ENCODE measurements around the gene CBY2. TPM values are rescaled to one million over a fixed set of nuclear protein-coding genes. Genes with fewer than 3 reads are reported as not detected.

Gene CBY2
- total and polyA plus RNA-seq, 3 experiments from 2014 or later: not detected

GRCh38 chr13:45670189-45670885 is 31.8 kb upstream of the CBY2 start:
- Mint-ChIP-seq H3K9me3 (peaks cover 0 to 2% (median 0%) of the 10 kb centered on the region in 5 donors), H3K36me3 (peaks cover 0 to 4% (median 0%) of the 10 kb centered on the region in 3 donors), H3K27me3 (peaks cover 5% of the 10 kb centered on the region in 2 donors), H3K4me3 (peak overlapping the region in 4 of 7 donors; percentile 0 to 54 (median 42)), H3K27ac (peak overlapping the region in 2 of 8 donors; percentile 56 to 78), H3K4me1 (peaks cover 7 to 12% (median 7%) of the 10 kb centered on the region in 3 donors)
- no peak overlapping the region for H3K27ac ChIP-seq (ENCODE audit: low read depth, low read length)
- no peaks in the 10 kb centered on the region for H3K9me3 ChIP-seq (ENCODE audit: low read length)
- no peaks in the 10 kb centered on the region for H3K4me1 ChIP-seq (ENCODE audit: insufficient read depth, low read length)
- CTCF ChIA-PET: no interaction called here
- no peaks in the 10 kb centered on the region for H3K27me3 ChIP-seq (ENCODE audit: insufficient read depth, low read length, poor library complexity, severe bottlenecking)
- no peaks in the 10 kb centered on the region for H3K36me3 ChIP-seq (ENCODE audit: insufficient read depth, low read length)
- DNase-seq: no peak
- no peak overlapping the region for H3K4me3 ChIP-seq (ENCODE audit: low read length)
- POLR2A ChIA-PET: no interaction called here

DNA sequence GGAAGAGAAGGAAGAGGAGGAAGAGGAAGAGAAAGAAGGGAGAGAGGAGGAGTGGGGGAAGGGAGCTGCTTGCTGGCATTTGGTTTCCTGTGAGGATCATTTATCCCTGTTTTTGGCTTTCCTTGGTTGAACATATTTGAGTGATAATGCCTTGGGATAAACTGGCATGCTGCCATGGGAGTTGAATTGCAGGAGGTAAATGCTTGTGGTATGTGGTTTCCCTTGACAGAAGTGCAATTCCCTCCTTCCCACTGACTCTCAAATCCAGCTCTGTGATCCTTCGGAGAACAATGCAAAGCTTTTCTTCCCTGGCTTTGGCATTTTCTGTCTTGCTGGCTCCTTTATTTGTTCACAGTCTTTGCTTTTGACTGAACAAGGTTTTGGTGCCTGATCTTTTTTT is 27.2 kb upstream of the CBY2 start:
- peaks cover 3 to 8% (median 4%) of the 10 kb centered on the region in 3 donors for H3K4me1 Mint-ChIP-seq
- ChIA-PET POLR2A (no interaction called here), CTCF (no interaction called here)
- no peak overlapping the region for H3K4me3 Mint-ChIP-seq
- Histone ChIP-seq H3K4me1 (ENCODE audit: insufficient read depth, low read length) (no peaks in the 10 kb centered on the region), H3K27me3 (ENCODE audit: insufficient read depth, low read length, poor library complexity, severe bottlenecking) (no peaks in the 10 kb centered on the region), H3K4me3 (ENCODE audit: low read length) (no peak overlapping the region), H3K9me3 (ENCODE audit: low read length) (no peaks in the 10 kb centered on the region), H3K36me3 (ENCODE audit: insufficient read depth, low read length) (no peaks in the 10 kb centered on the region), H3K27ac (ENCODE audit: low read depth, low read length) (no peak overlapping the region)
- no peak overlapping the region for H3K27ac Mint-ChIP-seq
- H3K27me3 Mint-ChIP-seq: peaks cover 4 to 9% of the 10 kb centered on the region in 2 donors
- no peaks in the 10 kb centered on the region for H3K36me3 Mint-ChIP-seq
- no peaks in the 10 kb centered on the region for H3K9me3 Mint-ChIP-seq
- no peak for DNase-seq

DNA sequence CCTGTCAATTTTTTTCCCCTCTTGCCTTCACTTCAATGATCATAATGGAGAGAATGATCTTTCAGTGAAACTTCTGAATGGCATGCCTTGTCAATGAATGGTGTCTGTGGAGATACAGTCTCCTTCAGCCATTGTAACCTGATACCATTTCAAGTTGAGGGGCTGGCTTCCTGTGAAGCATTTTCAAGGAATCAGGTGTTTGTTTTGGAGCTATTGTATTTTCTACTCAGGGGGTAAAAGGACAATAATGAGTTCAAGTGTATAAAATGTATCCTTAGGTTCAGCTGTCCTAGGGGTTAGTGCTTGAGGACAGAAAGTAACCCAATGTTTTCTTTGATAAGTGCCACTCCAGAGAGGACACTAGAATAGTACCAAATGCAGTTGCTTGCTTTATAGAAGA is 23.8 kb upstream of the CBY2 start:
- no peaks in the 10 kb centered on the region for H3K4me1 Mint-ChIP-seq
- no peaks in the 10 kb centered on the region for H3K36me3 Mint-ChIP-seq
- no peak for DNase-seq
- no peaks in the 10 kb centered on the region for H3K4me1 ChIP-seq (ENCODE audit: insufficient read depth, low read length)
- H3K4me3 Mint-ChIP-seq: no peak overlapping the region
- no peaks in the 10 kb centered on the region for H3K9me3 Mint-ChIP-seq
- H3K4me3 ChIP-seq (ENCODE audit: low read length): no peak overlapping the region
- H3K27me3 ChIP-seq (ENCODE audit: insufficient read depth, low read length, poor library complexity, severe bottlenecking): no peaks in the 10 kb centered on the region
- CTCF ChIA-PET: no interaction called here
- POLR2A ChIA-PET: no interaction called here
- no peak overlapping the region for H3K27ac ChIP-seq (ENCODE audit: low read depth, low read length)
- no peaks in the 10 kb centered on the region for H3K9me3 ChIP-seq (ENCODE audit: low read length)
- peaks cover 6 to 9% of the 10 kb centered on the region in 2 donors for H3K27me3 Mint-ChIP-seq
- no peaks in the 10 kb centered on the region for H3K36me3 ChIP-seq (ENCODE audit: insufficient read depth, low read length)
- no peak overlapping the region for H3K27ac Mint-ChIP-seq

- H3K4me1 ChIP-seq (ENCODE audit: insufficient read depth, low read length): no peaks in the 10 kb centered on the region
- Mint-ChIP-seq H3K36me3 (no peaks in the 10 kb centered on the region), H3K4me3 (no peak overlapping the region), H3K27me3 (peaks cover 4 to 7% of the 10 kb centered on the region in 2 donors), H3K4me1 (no peaks in the 10 kb centered on the region), H3K27ac (no peak overlapping the region), H3K9me3 (no peaks in the 10 kb centered on the region)
- ChIA-PET POLR2A (no interaction called here), CTCF (no interaction called here)
- H3K4me3 ChIP-seq (ENCODE audit: low read length): no peak overlapping the region
- no peaks in the 10 kb centered on the region for H3K27me3 ChIP-seq (ENCODE audit: insufficient read depth, low read length, poor library complexity, severe bottlenecking)
- no peak overlapping the region for H3K27ac ChIP-seq (ENCODE audit: low read depth, low read length)
- H3K9me3 ChIP-seq (ENCODE audit: low read length): no peaks in the 10 kb centered on the region
- H3K36me3 ChIP-seq (ENCODE audit: insufficient read depth, low read length): no peaks in the 10 kb centered on the region
- DNase-seq: no peak
These were observed 21.0 kb upstream of the CBY2 start for GRCh38 chr13:45681113-45681512.

DNA sequence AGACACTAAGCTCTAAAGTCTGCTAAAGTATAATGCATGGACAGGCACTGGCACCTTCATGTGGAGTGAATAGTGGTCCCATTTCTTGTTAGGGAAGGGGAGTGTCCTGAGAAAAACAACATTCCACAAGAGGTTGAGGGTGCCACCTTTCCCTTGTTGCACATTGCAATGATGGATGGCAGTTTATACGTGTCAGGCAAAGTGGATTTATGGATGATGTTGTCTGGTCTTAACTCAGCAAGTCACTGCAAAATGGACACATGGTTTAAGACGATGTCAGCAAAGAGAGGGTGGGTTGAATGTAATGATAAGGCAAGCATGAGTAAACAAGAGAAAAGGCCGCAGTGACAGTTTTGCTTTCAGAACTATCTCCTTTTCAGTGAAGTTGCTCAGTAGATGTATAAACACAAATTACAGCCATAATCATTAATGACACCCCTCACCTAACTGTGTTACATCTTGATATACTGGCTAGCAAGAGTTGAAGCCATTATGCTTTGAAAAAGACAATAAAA is 19.6 kb upstream of the CBY2 start:
- H3K4me3 ChIP-seq (ENCODE audit: low read length): no peak overlapping the region
- CTCF ChIA-PET: no interaction called here
- H3K36me3 ChIP-seq (ENCODE audit: insufficient read depth, low read length): no peaks in the 10 kb centered on the region
- POLR2A ChIA-PET: no interaction called here
- no peaks in the 10 kb centered on the region for H3K27me3 ChIP-seq (ENCODE audit: insufficient read depth, low read length, poor library complexity, severe bottlenecking)
- H3K36me3 Mint-ChIP-seq: no peaks in the 10 kb centered on the region
- no peak overlapping the region for H3K4me3 Mint-ChIP-seq
- H3K4me1 Mint-ChIP-seq: no peaks in the 10 kb centered on the region
- H3K4me1 ChIP-seq (ENCODE audit: insufficient read depth, low read length): no peaks in the 10 kb centered on the region
- no peak overlapping the region for H3K27ac ChIP-seq (ENCODE audit: low read depth, low read length)
- H3K27ac Mint-ChIP-seq: no peak overlapping the region
- no peak for DNase-seq
- H3K9me3 ChIP-seq (ENCODE audit: low read length): no peaks in the 10 kb centered on the region
- no peaks in the 10 kb centered on the region for H3K9me3 Mint-ChIP-seq
- H3K27me3 Mint-ChIP-seq: peaks cover 4 to 7% of the 10 kb centered on the region in 2 donors

DNA sequence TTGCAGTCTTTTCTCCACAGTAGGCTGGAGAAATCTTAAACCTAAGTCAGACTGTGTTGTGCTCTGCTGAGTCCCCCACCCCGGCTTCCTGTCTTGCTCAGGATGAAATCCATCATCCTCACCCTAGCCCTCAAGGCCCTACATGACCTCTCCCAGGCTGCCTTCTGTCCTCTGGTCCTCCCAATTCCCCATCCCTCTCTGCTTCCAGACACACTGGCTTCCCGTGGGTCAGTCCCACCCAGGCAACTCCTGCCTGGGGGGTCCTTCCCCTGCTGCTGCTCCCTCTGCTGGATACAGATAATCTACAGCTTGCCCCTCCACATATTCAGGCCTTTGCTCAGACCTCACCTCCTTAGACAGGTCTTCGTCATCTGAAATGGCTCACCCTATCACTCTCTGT is 18.4 kb upstream of the CBY2 start:
- H3K27me3 Mint-ChIP-seq: peaks cover 4 to 10% of the 10 kb centered on the region in 2 donors
- no peak overlapping the region for H3K27ac Mint-ChIP-seq
- no peaks in the 10 kb centered on the region for H3K9me3 Mint-ChIP-seq
- no peaks in the 10 kb centered on the region for H3K36me3 Mint-ChIP-seq
- no peaks in the 10 kb centered on the region for H3K4me1 Mint-ChIP-seq
- CTCF ChIA-PET: no interaction called here
- H3K4me1 ChIP-seq (ENCODE audit: insufficient read depth, low read length): no peaks in the 10 kb centered on the region
- no peak overlapping the region for H3K4me3 ChIP-seq (ENCODE audit: low read length)
- H3K27me3 ChIP-seq (ENCODE audit: insufficient read depth, low read length, poor library complexity, severe bottlenecking): no peaks in the 10 kb centered on the region
- no peak overlapping the region for H3K4me3 Mint-ChIP-seq
- H3K9me3 ChIP-seq (ENCODE audit: low read length): no peaks in the 10 kb centered on the region
- H3K27ac ChIP-seq (ENCODE audit: low read depth, low read length): no peak overlapping the region
- POLR2A ChIA-PET: no interaction called here
- no peaks in the 10 kb centered on the region for H3K36me3 ChIP-seq (ENCODE audit: insufficient read depth, low read length)
- DNase-seq: no peak

- Histone ChIP-seq H3K36me3 (ENCODE audit: insufficient read depth, low read length) (no peaks in the 10 kb centered on the region), H3K27me3 (ENCODE audit: insufficient read depth, low read length, poor library complexity, severe bottlenecking) (no peaks in the 10 kb centered on the region), H3K4me3 (ENCODE audit: low read length) (no peak overlapping the region), H3K4me1 (ENCODE audit: insufficient read depth, low read length) (no peaks in the 10 kb centered on the region), H3K27ac (ENCODE audit: low read depth, low read length) (no peak overlapping the region), H3K9me3 (ENCODE audit: low read length) (no peaks in the 10 kb centered on the region)
- Mint-ChIP-seq H3K36me3 (no peaks in the 10 kb centered on the region), H3K4me1 (no peaks in the 10 kb centered on the region), H3K9me3 (peaks cover 0 to 3% (median 0%) of the 10 kb centered on the region in 5 donors), H3K27me3 (peaks cover 3 to 4% of the 10 kb centered on the region in 2 donors), H3K4me3 (no peak overlapping the region), H3K27ac (no peak overlapping the region)
- no peak for DNase-seq
- CTCF ChIA-PET: no interaction called here
- POLR2A ChIA-PET: no interaction called here
These were observed 13.5 kb upstream of the CBY2 start for GRCh38 chr13:45688577-45688976.

GRCh38 chr13:45690636-45691035 is 11.5 kb upstream of the CBY2 start:
- Mint-ChIP-seq H3K27me3 (peaks cover 3 to 7% of the 10 kb centered on the region in 2 donors), H3K9me3 (peaks cover 0 to 3% (median 0%) of the 10 kb centered on the region in 5 donors), H3K4me1 (peaks cover 0 to 9% (median 8%) of the 10 kb centered on the region in 3 donors), H3K36me3 (no peaks in the 10 kb centered on the region), H3K27ac (no peak overlapping the region), H3K4me3 (no peak overlapping the region)
- no peak for DNase-seq
- ChIA-PET POLR2A (no interaction called here), CTCF (interaction anchor here (1.3 kb wide), 1 partner anchor 116 kb away, joined by 3 read pairs; no protein-coding TSS in a partner anchor)
- Histone ChIP-seq H3K36me3 (ENCODE audit: insufficient read depth, low read length) (no peaks in the 10 kb centered on the region), H3K27ac (ENCODE audit: low read depth, low read length) (no peak overlapping the region), H3K4me3 (ENCODE audit: low read length) (no peak overlapping the region), H3K27me3 (ENCODE audit: insufficient read depth, low read length, poor library complexity, severe bottlenecking) (no peaks in the 10 kb centered on the region), H3K4me1 (ENCODE audit: insufficient read depth, low read length) (no peaks in the 10 kb centered on the region), H3K9me3 (ENCODE audit: low read length) (no peaks in the 10 kb centered on the region)
